Activated naive CD8-positive, alpha-beta T cell treated with anti-CD3 and anti-CD28 coated beads, Interleukin-2, amount 10 ng/mL, durations not matched to agents 7 days and 5 days (primary cell): ENCODE measurements around the gene TBR1. TPM values are rescaled to one million over a fixed set of nuclear protein-coding genes. Genes with fewer than 3 reads are reported as not detected.

ENCODE experiments used
- ATAC-seq: fragments of 150-1000 bp; cut with Tn5 transposase; one replicate; pipeline ENCODE4 v1.10.0; 2021; ENCODE audit warnings: low read depth, moderate library complexity
- POLR2A ChIA-PET: fragments of 350-600 bp; sonication (Branson Sonifier 250); formaldehyde crosslinking; loops from one replicate; lab custom pipeline; 2021; ENCODE audit warnings: antibody characterized with exemption; lab: Charles Lee
- DNase-seq: peaks from one replicate; pipeline ENCODE4 v3.0.0; 2021
- H3K27ac Mint-ChIP-seq: one replicate; pipeline ENCODE4 v1.8.0; 2022; ENCODE audit warnings: mild to moderate bottlenecking, mixed read lengths
- H3K27me3 Mint-ChIP-seq: one replicate; pipeline ENCODE4 v1.8.0; 2022; ENCODE audit warnings: mild to moderate bottlenecking, moderate library complexity, mixed read lengths
- H3K36me3 Mint-ChIP-seq: one replicate; pipeline ENCODE4 v1.8.0; 2021; ENCODE audit warnings: mild to moderate bottlenecking, mixed read lengths
- H3K4me1 Mint-ChIP-seq: one replicate; pipeline ENCODE4 v1.8.0; 2021; ENCODE audit warnings: mixed read lengths
- H3K4me3 Mint-ChIP-seq: one replicate; pipeline ENCODE4 v1.8.0; 2022; ENCODE audit warnings: mild to moderate bottlenecking, moderate library complexity, mixed read lengths
- H3K9me3 Mint-ChIP-seq: one replicate; pipeline ENCODE4 v1.8.0; 2021; ENCODE audit warnings: mixed read lengths
- total RNA-seq, 2 experiments: library from RNA; stranded (reverse); gene quantifications; one replicate each; pipeline ENCODE4 v1.2.3, GENCODE V29; 2021

The TBR1 gene
- total RNA-seq, 2 experiments from 2014 or later, result not detected

DNA sequence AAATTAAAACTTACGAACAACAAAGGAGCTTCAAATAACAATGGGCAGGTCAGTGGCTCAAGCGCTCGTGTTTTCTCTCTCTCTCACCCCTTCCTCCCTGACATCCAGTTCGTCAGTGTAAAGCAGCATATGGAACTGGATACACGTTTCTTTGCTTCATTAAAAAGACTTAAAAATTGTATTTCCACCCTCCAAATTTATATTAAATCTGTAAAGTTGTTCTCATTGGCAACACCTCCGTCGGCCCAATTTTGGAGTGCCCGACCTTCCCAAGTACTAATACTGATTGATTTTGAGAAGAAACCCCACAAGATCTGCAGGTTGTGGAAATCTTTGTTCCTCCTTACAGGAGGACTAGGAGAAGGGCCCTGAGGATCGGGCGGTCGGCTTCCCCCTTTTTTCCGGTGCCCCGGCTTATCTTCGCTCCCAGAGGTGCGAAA lies 2.2 kb downstream of the TBR1 start:
- peaks cover 2% of the 10 kb centered on the region for H3K36me3 Mint-ChIP-seq
- DNase-seq (no peak), ATAC-seq (no peak)
- peaks cover 52% of the 10 kb centered on the region for H3K4me1 Mint-ChIP-seq
- H3K9me3 Mint-ChIP-seq, result no peaks in the 10 kb centered on the region
- H3K4me3 Mint-ChIP-seq, result peak overlapping the region; percentile 61
- POLR2A ChIA-PET, result no interaction called here
- H3K27me3 Mint-ChIP-seq, result peaks cover 88% of the 10 kb centered on the region
- H3K27ac Mint-ChIP-seq, result no peak overlapping the region

DNA sequence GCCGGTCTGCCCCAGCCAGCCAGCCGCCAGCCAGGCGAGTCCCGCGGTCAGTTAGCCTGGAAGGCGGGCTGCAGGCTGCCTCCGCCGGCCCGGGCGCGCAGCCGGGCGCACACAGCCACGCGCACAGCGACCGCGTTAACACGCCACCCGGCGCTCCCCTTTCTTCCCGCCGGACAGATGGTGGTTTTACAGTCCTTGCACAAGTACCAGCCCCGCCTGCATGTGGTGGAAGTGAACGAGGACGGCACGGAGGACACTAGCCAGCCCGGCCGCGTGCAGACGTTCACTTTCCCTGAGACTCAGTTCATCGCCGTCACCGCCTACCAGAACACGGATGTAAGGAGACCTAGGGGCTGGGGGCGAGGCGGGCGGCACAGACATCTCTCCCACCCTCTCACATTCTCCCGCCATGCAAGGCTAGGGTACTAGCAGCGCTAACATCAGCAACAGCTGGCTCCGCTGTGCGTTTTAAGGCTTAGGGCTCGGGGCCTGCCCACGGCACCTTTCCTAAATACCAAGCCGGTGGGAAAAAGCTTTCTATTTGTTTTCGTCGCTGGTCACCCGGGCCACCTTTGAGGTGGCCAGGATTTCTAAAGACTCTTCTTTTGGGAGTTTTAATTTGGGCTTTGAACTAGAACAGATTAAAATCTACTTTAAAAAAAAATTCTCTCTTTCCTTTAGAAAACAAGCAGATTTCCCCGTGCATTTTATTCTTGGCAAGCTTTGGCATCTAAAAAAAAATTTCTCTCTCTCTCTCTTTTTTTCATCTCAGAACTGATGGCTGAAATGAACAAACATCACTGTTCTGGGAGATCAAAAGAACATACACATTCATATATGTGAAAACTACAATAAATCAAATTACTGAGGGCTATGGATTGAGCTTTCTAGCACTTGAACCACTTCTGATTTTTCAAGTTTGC lies 2.9 kb downstream of the TBR1 start:
- no peak for ATAC-seq
- peak overlapping the region; percentile 78 for H3K4me3 Mint-ChIP-seq
- H3K27ac Mint-ChIP-seq, result no peak overlapping the region
- POLR2A ChIA-PET, result no interaction called here
- peaks cover 50% of the 10 kb centered on the region for H3K4me1 Mint-ChIP-seq
- peak; percentile 48 for DNase-seq
- H3K36me3 Mint-ChIP-seq, result no peaks in the 10 kb centered on the region
- H3K9me3 Mint-ChIP-seq, result no peaks in the 10 kb centered on the region
- H3K27me3 Mint-ChIP-seq, result peaks cover 84% of the 10 kb centered on the region

DNA sequence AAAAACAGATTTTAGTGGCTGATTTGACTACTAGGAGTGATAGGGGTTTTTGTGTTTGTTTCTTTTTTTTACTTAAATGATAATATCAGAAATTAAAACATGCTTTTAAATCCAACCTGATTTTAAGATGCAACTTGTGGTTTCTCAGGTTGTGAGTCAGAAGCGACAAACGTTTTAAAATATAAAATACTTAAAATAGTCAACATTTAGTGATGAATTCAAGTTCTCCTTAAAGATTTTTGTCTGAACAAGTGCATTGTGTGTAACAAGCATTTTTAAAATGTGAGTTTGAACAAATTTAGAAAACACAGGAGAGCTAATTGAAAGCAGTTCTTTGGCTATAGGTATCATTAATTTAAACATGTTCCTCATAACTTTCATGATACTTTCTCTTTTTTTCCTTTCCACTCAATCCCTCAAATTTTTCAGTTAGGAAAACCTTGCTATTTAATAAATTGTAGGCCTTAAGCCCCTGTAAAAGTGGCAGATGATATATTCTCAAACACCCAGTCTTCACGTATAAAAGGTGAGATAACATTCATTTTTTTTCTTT lies 3.6 kb downstream of the TBR1 start:
- ATAC-seq, result no peak

DNA sequence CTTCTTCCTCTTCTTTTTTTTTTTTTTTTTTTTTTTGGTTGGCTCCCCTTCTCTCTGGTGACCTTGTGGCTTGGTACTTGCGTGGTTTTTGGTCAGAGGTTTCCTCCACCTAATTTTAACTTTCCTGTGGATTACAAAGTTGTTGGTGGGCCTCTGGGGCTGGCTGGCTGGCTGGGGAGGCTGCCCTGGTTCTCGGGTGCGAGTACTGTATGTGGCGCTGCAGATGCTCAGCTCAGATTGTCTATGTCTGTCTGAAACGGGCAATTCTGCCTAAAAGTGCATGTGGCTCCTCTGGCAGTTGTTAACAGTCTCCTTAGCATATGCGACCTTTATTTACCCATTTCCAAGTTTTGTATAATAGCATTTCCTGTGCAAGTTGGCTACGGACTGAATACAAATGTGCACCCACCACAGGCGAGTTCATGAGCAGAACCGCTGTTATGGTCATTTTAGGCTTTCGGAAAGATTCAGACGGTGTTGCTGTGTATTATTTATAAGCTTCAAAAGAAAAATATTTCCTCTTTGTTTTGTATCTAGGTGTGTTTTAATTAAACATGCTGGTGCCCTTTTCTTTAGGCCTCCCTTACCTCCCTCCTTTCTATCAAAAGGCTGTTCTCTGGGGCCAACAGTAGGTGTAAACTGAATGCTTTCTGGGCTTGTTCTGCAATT lies 4.4 kb downstream of the TBR1 start:
- Mint-ChIP-seq H3K27ac (no peak overlapping the region), H3K9me3 (no peaks in the 10 kb centered on the region), H3K27me3 (peaks cover 91% of the 10 kb centered on the region), H3K4me1 (peaks cover 51% of the 10 kb centered on the region), H3K36me3 (peaks cover 2% of the 10 kb centered on the region), H3K4me3 (no peak overlapping the region)
- ATAC-seq, result no peak
- DNase-seq, result no peak
- POLR2A ChIA-PET, result no interaction called here

More for the DNA sequence above, 3.6 kb downstream of the TBR1 start:
- no peak overlapping the region for H3K4me3 Mint-ChIP-seq
- H3K36me3 Mint-ChIP-seq, result peaks cover 2% of the 10 kb centered on the region
- DNase-seq, result no peak
- H3K27me3 Mint-ChIP-seq, result peaks cover 90% of the 10 kb centered on the region
- no peaks in the 10 kb centered on the region for H3K9me3 Mint-ChIP-seq
- peaks cover 56% of the 10 kb centered on the region for H3K4me1 Mint-ChIP-seq
- POLR2A ChIA-PET, result no interaction called here
- no peak overlapping the region for H3K27ac Mint-ChIP-seq

DNA sequence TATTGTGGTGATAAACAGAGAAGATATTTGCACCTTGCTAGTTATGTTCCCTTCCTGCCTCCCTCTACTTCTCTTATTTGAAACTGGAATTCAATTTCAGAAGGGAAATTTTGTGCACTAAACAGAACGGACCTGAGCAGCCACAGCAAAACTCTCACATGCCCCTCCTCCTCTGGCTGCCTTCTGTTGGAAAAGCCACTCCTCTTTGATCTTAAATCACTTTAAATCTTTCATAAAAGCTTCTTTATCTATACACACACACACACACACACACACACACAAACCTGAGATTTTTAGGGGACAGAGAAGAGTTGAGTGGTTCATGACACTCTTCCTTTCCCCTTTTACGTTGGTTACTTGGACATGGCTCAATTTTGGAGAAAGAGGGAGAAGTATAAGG lies 5.6 kb downstream of the TBR1 start:
- peaks cover 2% of the 10 kb centered on the region for H3K36me3 Mint-ChIP-seq
- DNase-seq (no peak), ATAC-seq (no peak)
- no peaks in the 10 kb centered on the region for H3K9me3 Mint-ChIP-seq
- no peak overlapping the region for H3K27ac Mint-ChIP-seq
- no peak overlapping the region for H3K4me3 Mint-ChIP-seq
- peaks cover 44% of the 10 kb centered on the region for H3K4me1 Mint-ChIP-seq
- POLR2A ChIA-PET, result no interaction called here
- peaks cover 91% of the 10 kb centered on the region for H3K27me3 Mint-ChIP-seq

DNA sequence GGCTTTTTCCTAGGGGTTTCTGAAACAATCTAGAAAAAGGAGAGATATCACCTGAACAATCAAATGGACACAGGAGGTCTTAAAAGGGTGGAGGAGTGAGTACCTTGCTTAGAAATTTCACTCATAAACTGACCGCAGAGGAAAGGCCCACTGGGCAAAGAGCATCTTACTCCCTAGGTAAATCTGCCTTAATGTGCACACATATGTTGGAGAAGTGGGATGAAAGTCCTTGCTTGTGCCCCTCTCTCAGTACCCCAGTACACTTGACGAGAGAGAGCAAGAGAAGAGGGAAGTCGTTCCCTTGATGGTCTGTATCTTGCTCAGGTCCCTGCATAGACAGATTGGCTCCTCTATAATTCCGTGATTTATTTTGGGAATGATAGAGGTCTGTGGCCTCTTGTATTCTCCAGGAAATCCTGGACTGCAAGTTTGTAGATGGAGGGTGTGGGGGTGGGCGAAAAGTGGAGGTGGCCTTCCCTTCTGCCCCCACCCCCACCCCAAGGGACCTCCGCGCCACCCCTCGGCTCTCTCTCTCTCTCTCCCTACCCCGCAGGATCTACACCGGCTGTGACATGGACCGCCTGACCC lies 6.8 kb downstream of the TBR1 start:
- ATAC-seq (no peak), DNase-seq (no peak)
- no peaks in the 10 kb centered on the region for H3K9me3 Mint-ChIP-seq
- peaks cover 40% of the 10 kb centered on the region for H3K4me1 Mint-ChIP-seq
- H3K27ac Mint-ChIP-seq, result no peak overlapping the region
- H3K27me3 Mint-ChIP-seq, result peaks cover 88% of the 10 kb centered on the region
- peaks cover 7% of the 10 kb centered on the region for H3K36me3 Mint-ChIP-seq
- POLR2A ChIA-PET, result no interaction called here
- H3K4me3 Mint-ChIP-seq, result peak overlapping the region; percentile 59

DNA sequence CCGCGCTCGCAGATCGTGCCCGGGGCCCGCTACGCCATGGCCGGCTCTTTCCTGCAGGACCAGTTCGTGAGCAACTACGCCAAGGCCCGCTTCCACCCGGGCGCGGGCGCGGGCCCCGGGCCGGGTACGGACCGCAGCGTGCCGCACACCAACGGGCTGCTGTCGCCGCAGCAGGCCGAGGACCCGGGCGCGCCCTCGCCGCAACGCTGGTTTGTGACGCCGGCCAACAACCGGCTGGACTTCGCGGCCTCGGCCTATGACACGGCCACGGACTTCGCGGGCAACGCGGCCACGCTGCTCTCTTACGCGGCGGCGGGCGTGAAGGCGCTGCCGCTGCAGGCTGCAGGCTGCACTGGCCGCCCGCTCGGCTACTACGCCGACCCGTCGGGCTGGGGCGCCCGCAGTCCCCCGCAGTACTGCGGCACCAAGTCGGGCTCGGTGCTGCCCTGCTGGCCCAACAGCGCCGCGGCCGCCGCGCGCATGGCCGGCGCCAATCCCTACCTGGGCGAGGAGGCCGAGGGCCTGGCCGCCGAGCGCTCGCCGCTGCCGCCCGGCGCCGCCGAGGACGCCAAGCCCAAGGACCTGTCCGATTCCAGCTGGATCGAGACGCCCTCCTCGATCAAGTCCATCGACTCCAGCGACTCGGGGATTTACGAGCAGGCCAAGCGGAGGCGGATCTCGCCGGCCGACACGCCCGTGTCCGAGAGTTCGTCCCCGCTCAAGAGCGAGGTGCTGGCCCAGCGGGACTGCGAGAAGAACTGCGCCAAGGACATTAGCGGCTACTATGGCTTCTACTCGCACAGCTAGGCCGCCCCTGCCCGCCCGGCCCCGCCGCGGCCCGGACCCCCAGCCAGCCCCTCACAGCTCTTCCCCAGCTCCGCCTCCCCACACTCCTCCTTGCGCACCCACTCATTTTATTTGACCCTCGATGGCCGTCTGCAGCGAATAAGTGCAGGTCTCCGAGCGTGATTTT lies 7.6 kb downstream of the TBR1 start:
- Mint-ChIP-seq H3K4me1 (peaks cover 34% of the 10 kb centered on the region), H3K4me3 (peak overlapping the region; percentile 59), H3K36me3 (peaks cover 7% of the 10 kb centered on the region), H3K9me3 (no peaks in the 10 kb centered on the region), H3K27me3 (peaks cover 87% of the 10 kb centered on the region), H3K27ac (peak overlapping the region; percentile 50)
- DNase-seq (peak; percentile 58), ATAC-seq (peak; percentile 28)
- POLR2A ChIA-PET, result no interaction called here

DNA sequence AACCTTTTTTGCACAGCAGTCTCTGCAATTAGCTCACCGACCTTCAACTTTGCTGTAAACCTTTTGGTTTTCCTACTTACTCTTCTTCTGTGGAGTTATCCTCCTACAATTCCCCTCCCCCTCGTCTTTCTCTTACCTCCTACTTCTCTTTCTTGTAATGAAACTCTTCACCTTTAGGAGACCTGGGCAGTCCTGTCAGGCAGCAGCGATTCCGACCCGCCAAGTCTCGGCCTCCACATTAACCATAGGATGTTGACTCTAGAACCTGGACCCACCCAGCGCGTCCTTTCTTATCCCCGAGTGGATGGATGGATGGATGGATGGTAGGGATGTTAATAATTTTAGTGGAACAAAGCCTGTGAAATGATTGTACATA lies 8.3 kb downstream of the TBR1 start:
- Mint-ChIP-seq H3K27me3 (peaks cover 86% of the 10 kb centered on the region), H3K27ac (peak overlapping the region; percentile 50), H3K9me3 (no peaks in the 10 kb centered on the region), H3K4me3 (peak overlapping the region; percentile 57), H3K36me3 (peaks cover 7% of the 10 kb centered on the region), H3K4me1 (peaks cover 29% of the 10 kb centered on the region)
- DNase-seq (no peak), ATAC-seq (no peak)
- POLR2A ChIA-PET, result no interaction called here

DNA sequence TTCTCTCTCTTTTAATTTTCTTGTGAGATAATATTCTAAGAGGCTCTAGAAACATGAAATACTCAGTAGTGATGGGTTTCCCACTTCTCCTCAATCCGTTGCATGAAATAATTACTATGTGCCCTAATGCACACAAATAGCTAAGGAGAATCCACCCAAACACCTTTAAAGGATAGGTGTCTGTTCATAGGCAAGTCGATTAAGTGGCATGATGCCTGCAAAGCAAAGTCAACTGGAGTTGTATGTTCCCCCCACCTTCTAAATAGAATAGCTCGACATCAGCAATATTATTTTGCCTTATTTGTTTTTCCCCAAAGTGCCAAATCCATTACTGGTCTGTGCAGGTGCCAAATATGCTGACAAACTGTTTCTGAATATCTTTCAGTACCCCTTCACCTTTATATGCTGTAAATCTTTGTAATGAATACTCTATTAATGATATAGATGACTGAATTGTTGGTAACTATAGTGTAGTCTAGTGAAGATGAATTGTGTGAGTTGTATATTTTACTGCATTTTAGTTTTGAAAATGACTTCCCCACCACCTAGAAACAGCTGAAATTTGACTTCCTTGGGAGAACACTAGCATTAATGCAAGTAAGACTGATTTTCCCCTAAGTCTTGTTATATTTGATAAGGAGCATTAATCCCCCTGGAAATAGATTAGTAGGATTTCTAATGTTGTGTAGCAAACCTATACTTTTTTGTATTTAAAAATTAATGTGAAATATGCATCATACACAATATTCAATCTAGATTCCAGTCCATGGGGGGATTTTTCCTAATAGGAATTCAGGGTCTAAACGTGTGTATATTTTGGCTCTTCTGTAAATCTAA lies 9.0 kb downstream of the TBR1 start:
- Mint-ChIP-seq H3K4me1 (peaks cover 29% of the 10 kb centered on the region), H3K36me3 (peaks cover 7% of the 10 kb centered on the region), H3K9me3 (no peaks in the 10 kb centered on the region), H3K4me3 (no peak overlapping the region), H3K27me3 (peaks cover 85% of the 10 kb centered on the region), H3K27ac (no peak overlapping the region)
- DNase-seq, result no peak
- POLR2A ChIA-PET, result interaction anchor here (1.4 kb wide), 1 partner anchor 116 kb away, joined by 3 read pairs; no protein-coding TSS in a partner anchor
- no peak for ATAC-seq

DNA sequence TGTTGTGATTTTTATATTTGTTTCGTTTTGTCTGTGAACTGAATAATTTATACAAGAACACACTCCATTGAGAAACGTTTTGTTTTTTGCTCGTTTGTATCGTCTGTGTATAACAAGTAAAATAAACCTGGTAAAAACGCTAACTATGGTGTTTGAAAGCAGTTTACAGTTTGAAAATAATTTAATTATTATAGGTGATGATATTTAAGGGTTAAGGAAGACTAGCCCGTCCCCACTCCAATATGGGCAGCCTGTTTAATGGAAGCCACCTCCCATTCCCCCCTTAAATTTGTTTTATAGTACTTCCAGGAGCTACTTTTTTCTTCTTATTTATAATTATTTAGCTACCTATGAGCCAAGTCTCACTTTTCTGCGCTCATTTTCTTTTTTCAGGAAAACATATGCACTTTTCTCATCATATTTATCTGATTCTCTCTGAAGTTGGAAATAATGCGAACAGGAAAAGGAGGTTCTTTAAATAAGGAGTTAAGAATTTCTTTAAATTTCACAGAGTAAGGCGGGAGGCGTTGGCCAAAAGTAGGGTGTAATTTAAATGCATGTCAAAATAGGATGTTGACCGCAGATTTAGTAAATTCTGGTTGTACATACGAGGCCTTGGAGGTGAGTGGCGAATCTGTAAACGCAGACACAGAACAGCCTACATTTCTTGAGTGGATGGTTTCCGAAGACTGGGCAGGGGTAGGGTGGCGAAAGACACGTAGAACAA lies 9.8 kb downstream of the TBR1 start:
- no peak overlapping the region for H3K4me3 Mint-ChIP-seq
- H3K27ac Mint-ChIP-seq, result peak overlapping the region; percentile 15
- POLR2A ChIA-PET, result interaction anchor here (1.4 kb wide), 1 partner anchor 117 kb away, joined by 3 read pairs; no protein-coding TSS in a partner anchor

DNA sequence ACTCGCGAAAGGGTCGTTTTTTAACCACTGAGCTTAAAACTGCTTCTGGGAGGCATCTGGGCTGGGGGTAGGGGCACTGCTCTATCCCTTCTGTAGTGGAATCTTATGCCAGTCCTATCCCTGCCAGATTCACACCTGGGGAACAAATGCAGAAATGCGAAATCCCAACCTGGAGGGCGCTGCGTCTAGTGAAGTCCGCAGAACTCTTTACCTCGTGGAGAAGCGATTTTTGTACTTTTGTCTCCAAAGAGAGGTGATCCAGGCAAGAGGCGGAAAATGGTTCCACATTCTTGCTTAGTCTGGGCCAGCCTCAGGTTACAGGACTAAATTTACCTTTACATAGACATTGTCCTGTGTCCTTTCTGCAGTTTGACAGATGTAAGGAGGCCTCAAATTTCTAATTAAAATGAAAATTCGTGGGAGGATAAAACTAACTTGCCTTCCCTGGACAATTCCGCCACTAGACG lies 10.4 kb downstream of the TBR1 start:
- POLR2A ChIA-PET, result no interaction called here
- peaks cover 7% of the 10 kb centered on the region for H3K36me3 Mint-ChIP-seq

More for the DNA sequence above, 9.8 kb downstream of the TBR1 start:
- DNase-seq, result no peak
- H3K27me3 Mint-ChIP-seq, result peaks cover 85% of the 10 kb centered on the region
- peaks cover 7% of the 10 kb centered on the region for H3K36me3 Mint-ChIP-seq
- H3K4me1 Mint-ChIP-seq, result peaks cover 24% of the 10 kb centered on the region
- no peak for ATAC-seq
- no peaks in the 10 kb centered on the region for H3K9me3 Mint-ChIP-seq

More for the DNA sequence above, 10.4 kb downstream of the TBR1 start:
- Mint-ChIP-seq H3K27me3 (peaks cover 84% of the 10 kb centered on the region), H3K27ac (no peak overlapping the region), H3K4me1 (peaks cover 23% of the 10 kb centered on the region), H3K9me3 (no peaks in the 10 kb centered on the region), H3K4me3 (peak overlapping the region; percentile 49)
- DNase-seq, result peak; percentile 28
- no peak for ATAC-seq
